Stimulated activated naive CD4-positive, alpha-beta T cell (primary cell): ENCODE results near the gene PLEKHA8.

Source experiments
- DNase-seq, 6 experiments: peaks; one replicate each; lab custom pipeline; 2025; lab: John Stamatoyannopoulos, UW

PLEKHA8 gene

GRCh38 chr7:30112103-30112713 is 84.0 kb downstream of the PLEKHA8 start:
- no peak for DNase-seq

DNA sequence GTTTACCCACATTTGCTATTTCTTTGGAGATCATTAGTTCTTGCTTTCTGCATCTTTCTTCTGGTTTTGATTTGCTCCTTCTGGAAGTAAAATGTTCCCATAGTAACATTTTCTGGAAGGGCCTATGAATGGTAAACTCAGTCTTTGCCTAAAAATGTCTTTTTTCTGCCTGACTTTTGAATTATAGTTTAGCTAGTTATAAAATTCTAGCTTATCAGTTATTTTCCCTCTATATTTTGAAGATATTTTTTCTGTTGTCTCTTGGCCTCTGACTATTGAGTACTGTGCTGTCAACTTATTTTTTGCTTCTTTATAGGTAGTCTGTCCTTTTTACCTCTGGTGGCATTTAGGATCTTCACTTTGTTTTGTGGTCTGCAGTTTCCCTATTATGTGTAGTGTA is 84.9 kb downstream of the PLEKHA8 start:
- DNase-seq = no peak

- no peak for DNase-seq
Observed at GRCh38 chr7:30114536-30115238, 86.5 kb downstream of the PLEKHA8 start.

DNA sequence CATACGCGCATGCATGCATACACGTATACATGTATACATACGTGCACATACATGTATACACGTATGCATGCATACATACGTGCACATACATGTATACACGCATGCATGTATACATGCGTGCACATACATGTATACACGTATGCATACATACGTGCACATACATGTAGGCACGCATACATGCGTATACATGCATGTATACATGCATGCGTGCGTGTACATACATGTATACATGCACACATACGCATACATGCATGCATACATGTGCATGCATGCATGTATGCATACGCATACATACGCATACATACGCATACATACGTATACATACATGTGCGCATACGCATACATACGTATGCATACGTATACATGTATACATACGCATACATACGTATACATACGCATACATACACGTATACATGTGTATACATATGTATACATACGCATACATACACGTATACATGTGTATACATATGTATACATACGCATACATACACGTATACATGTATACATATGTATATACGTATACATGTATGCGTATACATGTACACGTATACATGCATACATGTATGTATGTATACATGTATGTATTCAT is 87.6 kb downstream of the PLEKHA8 start:
- no peak for DNase-seq

- DNase-seq = no peak
Observed at GRCh38 chr7:30116771-30117170, 88.6 kb downstream of the PLEKHA8 start.

GRCh38 chr7:30117896-30118295 is 89.7 kb downstream of the PLEKHA8 start:
- no peak for DNase-seq

- DNase-seq = no peak
Observed at GRCh38 chr7:30119890-30120577, 91.8 kb downstream of the PLEKHA8 start.

GRCh38 chr7:30133736-30134610 is 105.8 kb downstream of the PLEKHA8 start:
- DNase-seq = no peak

DNA sequence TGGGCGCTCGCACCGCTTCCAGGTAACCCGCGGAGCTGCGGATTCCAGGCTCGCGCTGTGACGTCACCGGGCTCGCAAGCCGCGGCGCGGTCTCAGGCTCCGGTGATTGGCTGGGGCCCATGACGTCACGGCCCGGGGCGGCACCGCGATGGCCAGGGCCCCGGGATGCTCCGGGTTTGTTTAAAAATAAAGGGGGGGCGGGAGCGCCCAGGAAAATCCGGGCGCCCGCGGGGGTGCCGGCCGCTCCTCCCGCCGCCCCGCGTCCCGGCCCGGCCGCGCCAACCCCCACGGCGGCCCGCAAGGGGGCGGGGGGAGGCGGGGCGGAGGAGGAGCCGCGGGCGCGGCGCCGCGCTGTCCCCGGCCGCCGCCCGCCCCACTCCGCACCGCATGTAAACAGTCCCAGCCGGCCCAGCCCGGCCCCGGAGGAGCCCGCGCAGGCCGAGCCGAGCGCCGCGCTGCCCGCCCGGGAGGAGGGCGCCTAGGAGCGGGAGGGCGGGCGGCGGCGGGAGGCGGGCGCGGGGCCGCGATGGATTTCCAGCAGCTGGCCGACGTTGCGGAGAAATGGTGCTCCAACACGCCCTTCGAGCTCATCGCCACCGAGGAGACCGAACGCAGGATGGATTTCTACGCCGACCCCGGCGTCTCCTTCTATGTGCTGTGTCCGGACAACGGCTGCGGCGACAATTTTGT is 106.5 kb downstream of the PLEKHA8 start, which contains the start of gene MTURN:
Gene MTURN (plus strand): TSS at position 376 of the 690 bp plus-strand sequence. CDS start 151 bp downstream, at position 527.
- peak; percentile 80 to 90 (median 86) for DNase-seq

GRCh38 chr7:30135301-30136116 is 107.3 kb downstream of the PLEKHA8 start:
- DNase-seq = peak; percentile 26 to 63 (median 52)

- no peak for DNase-seq
Observed at GRCh38 chr7:30136117-30136731, 108.0 kb downstream of the PLEKHA8 start.

- no peak for DNase-seq
Observed at GRCh38 chr7:30136743-30137485, 108.7 kb downstream of the PLEKHA8 start.

- DNase-seq = no peak
Observed at GRCh38 chr7:30139836-30140384, 111.7 kb downstream of the PLEKHA8 start.

GRCh38 chr7:30140456-30140855 is 112.2 kb downstream of the PLEKHA8 start:
- no peak for DNase-seq

GRCh38 chr7:30142710-30143109 is 114.5 kb downstream of the PLEKHA8 start:
- DNase-seq = no peak

DNA sequence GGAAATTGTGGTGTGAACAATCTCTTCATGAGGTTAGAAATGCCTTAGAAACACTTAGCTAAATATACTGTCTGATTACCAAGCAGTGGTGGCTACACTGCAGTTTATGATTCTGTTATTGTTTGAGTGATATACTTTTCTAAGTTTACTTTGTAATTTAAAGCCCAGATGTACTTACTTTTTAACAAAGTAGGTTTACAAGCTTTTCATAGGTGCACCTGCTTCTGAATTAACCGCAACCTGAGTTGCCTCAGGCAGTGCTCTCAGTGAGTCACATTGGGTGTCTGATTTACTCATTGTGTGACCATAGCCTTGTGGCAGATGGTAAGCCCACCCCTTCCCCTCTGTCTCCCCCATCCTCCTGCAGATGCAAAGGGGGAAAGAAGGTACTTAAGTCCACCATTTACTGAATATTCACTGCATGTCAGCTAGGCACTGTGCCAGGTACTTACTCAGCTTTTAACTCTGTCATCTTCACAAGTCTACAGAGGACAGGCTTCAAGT is 115.6 kb downstream of the PLEKHA8 start:
- DNase-seq = no peak

DNA sequence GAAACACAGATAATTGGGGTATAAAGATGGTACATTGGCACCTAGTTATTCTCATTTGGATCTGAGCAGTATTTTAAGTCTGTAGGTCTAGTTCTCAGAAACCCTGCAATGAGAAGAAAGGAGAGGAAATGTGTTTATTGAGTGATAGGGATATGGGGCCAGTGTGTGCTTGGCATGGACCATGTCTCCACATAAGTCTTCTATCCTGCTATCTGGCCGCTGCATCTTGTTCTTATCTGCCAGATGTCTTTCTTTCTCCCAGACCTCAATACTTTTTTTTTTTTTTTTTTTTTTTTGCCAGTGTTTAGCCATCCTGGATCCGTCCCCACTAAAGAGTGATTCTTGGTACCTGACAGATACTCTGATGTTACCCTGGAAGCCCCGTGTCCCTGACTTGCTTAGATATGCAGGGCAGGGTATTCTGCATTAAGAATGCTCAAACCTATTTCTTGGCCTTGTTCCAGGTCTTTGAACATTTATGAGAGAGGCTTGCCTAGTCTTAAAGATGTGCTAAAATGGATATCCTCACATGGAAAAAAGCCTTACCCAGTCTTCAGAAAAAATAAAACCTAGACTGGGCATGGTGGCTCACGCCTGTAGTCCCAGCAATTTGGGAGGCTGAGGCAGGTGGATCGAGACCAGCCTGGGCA is 116.6 kb downstream of the PLEKHA8 start:
- DNase-seq = no peak

GRCh38 chr7:30145426-30145970 is 117.3 kb downstream of the PLEKHA8 start:
- DNase-seq = no peak
